RWPE2 (cell line): ENCODE measurements around the gene PFDN5.

Source experiments
- ATAC-seq: fragments of 200-7000 bp; cut with Tn5 transposase; 3 replicates; pipeline ENCODE4 v1.9.1; 2021; ENCODE audit warnings: low read depth
- DNase-seq: peaks from one replicate; pipeline ENCODE4 v3.0.0-alpha.2; 2020; ENCODE audit warnings: low spot score
- H3K27ac ChIP-seq: fragments of 450-650 bp; 2 replicates; pipeline ENCODE4 v1.5.1; 2017; ENCODE audit warnings: mild to moderate bottlenecking; ENCODE audit not compliant: poor library complexity, severe bottlenecking
- H3K27me3 ChIP-seq: fragments of 250-450 bp; sonication (Bioruptor Pico); 2 replicates; pipeline ENCODE4 v1.5.1; 2021; ENCODE audit warnings: mild to moderate bottlenecking, moderate library complexity; ENCODE audit not compliant: insufficient read depth, poor library complexity, severe bottlenecking
- H3K36me3 ChIP-seq: fragments of 250-450 bp; sonication (Bioruptor Pico); 2 replicates; pipeline ENCODE4 v1.5.1; 2020; ENCODE audit warnings: low read depth, mild to moderate bottlenecking, moderate library complexity
- H3K4me1 ChIP-seq: fragments of 250-450 bp; sonication (Bioruptor Pico); 2 replicates; pipeline ENCODE4 v1.5.1; 2021; ENCODE audit warnings: mild to moderate bottlenecking, moderate library complexity; ENCODE audit not compliant: insufficient read depth, poor library complexity, severe bottlenecking
- H3K4me3 ChIP-seq: fragments of 250-450 bp; sonication (Bioruptor Pico); 2 replicates; pipeline ENCODE4 v1.5.1; 2021; ENCODE audit warnings: mild to moderate bottlenecking, moderate library complexity; ENCODE audit not compliant: severe bottlenecking
- H3K9me3 ChIP-seq: fragments of 250-450 bp; sonication (Bioruptor Pico); 2 replicates; pipeline ENCODE4 v1.5.1; 2021; ENCODE audit warnings: mild to moderate bottlenecking, moderate library complexity; ENCODE audit not compliant: severe bottlenecking
- TF ChIP-seq, protein P1 (sequence below): fragments of 450-650 bp; IDR thresholded peaks from one replicate; pipeline ENCODE4 v1.5.1; 2017; ENCODE audit warnings: mild to moderate bottlenecking, moderate library complexity; ENCODE audit not compliant: poor library complexity, severe bottlenecking

The PFDN5 gene

DNA sequence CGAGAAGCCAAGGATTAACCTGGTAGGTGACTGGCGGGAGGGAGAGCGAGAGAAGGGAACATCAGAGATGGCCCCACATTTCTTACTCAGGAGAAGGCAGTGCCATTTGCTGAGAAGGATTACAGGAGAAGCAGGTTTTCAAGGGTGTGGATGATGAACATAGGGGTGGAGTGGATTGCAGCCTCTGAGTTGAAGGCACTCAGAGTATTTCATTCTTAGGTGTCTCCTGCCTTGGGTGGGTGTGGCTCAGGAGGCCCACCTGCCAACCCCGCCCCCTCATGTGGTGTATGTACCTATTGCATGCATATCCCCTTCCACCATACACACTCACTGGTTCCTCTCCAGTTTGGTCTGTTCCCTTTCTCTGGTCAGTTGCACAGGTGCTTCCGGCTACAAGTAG, 20.9 kb upstream of the PFDN5 start:
- Histone ChIP-seq H3K4me1 (no peaks in the 10 kb centered on the region), H3K4me3 (no peak overlapping the region), H3K36me3 (peaks cover 65% of the 10 kb centered on the region), H3K27ac (no peak overlapping the region), H3K27me3 (no peaks in the 10 kb centered on the region), H3K9me3 (no peaks in the 10 kb centered on the region)
- ATAC-seq (0 out of 3 replicates have a peak, but pooled peaks have one; percentile 17), DNase-seq (no peak)
- TF ChIP-seq, protein P1, sequence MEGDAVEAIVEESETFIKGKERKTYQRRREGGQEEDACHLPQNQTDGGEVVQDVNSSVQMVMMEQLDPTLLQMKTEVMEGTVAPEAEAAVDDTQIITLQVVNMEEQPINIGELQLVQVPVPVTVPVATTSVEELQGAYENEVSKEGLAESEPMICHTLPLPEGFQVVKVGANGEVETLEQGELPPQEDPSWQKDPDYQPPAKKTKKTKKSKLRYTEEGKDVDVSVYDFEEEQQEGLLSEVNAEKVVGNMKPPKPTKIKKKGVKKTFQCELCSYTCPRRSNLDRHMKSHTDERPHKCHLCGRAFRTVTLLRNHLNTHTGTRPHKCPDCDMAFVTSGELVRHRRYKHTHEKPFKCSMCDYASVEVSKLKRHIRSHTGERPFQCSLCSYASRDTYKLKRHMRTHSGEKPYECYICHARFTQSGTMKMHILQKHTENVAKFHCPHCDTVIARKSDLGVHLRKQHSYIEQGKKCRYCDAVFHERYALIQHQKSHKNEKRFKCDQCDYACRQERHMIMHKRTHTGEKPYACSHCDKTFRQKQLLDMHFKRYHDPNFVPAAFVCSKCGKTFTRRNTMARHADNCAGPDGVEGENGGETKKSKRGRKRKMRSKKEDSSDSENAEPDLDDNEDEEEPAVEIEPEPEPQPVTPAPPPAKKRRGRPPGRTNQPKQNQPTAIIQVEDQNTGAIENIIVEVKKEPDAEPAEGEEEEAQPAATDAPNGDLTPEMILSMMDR = no peak

- H3K4me1 ChIP-seq = no peaks in the 10 kb centered on the region
- TF ChIP-seq, protein P1 = no peak
- H3K36me3 ChIP-seq = peaks cover 68% of the 10 kb centered on the region
- DNase-seq = no peak
- no peak overlapping the region for H3K4me3 ChIP-seq
- ATAC-seq = no peak
- H3K27ac ChIP-seq = no peak overlapping the region
- H3K9me3 ChIP-seq = no peaks in the 10 kb centered on the region
- no peaks in the 10 kb centered on the region for H3K27me3 ChIP-seq
Observed at GRCh38 chr12:53276511-53276910, 18.8 kb upstream of the PFDN5 start.

DNA sequence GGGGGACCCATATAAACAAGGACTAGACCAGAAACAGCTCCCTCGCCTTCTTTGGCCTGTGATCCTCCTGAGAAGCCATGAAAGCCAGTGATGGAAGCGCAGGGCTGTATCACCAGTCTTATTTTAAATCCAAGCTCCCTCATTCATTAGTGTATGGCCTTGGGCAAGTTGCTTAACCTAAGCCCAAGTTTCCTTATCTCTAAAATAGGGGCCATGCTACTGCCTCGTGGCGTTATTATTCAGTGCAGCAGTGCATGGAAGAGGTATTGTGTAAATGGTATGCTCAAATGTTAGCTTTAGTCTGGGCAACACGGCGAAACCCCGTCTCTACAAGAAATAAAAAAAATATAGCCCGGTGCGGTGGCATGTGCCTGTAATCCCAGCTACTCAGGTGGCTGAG, 17.4 kb upstream of the PFDN5 start:
- Histone ChIP-seq H3K9me3 (no peaks in the 10 kb centered on the region), H3K4me1 (no peaks in the 10 kb centered on the region), H3K36me3 (peaks cover 75% of the 10 kb centered on the region), H3K27me3 (no peaks in the 10 kb centered on the region), H3K4me3 (no peak overlapping the region), H3K27ac (no peak overlapping the region)
- no peak for DNase-seq
- TF ChIP-seq, protein P1 = no peak
- no peak for ATAC-seq

- Histone ChIP-seq H3K36me3 (peaks cover 84% of the 10 kb centered on the region), H3K27me3 (no peaks in the 10 kb centered on the region), H3K4me3 (no peak overlapping the region), H3K27ac (no peak overlapping the region), H3K9me3 (no peaks in the 10 kb centered on the region), H3K4me1 (no peaks in the 10 kb centered on the region)
- TF ChIP-seq, protein P1 = no peak
- ATAC-seq = no peak
- DNase-seq = no peak
Observed at GRCh38 chr12:53279283-53279869, 16.0 kb upstream of the PFDN5 start.

DNA sequence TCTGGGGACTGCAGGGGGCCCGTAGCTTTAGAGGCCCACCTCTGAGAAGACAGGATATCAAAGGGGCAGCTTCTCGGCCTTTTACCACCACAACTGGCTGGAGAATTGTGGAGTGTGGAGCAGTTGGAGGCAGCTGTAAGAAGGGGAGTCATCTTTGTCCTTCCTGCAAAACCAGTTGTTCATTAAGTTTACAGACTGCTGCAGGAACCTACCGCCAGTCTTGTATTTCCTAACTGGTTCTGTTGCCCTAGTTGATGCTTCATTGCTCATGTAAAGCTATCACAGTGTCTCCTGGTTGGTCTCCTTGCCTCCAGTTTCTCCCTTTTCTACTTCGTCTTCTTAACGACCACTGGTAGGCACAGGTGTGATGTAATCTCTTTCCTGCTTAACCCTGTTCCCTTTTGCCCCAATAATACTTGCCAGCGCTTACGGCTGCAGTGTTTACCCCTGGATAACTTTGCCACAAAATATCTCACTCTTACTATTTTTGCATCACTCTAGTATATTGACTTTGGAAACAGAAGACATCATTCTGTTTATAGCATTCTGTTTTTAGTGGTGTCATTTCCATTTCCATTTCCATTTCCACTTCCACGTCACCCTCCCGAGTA, 15.3 kb upstream of the PFDN5 start:
- ATAC-seq = no peak
- DNase-seq = no peak
- H3K27ac ChIP-seq = no peak overlapping the region
- no peaks in the 10 kb centered on the region for H3K9me3 ChIP-seq
- peaks cover 84% of the 10 kb centered on the region for H3K36me3 ChIP-seq
- H3K4me1 ChIP-seq = no peaks in the 10 kb centered on the region
- H3K4me3 ChIP-seq = no peak overlapping the region
- no peaks in the 10 kb centered on the region for H3K27me3 ChIP-seq
- TF ChIP-seq, protein P1 = no peak
